Breast epithelium (tissue), 4 donors: ENCODE results near the gene CEP19. TPM values are rescaled to one million over a fixed set of nuclear protein-coding genes. Genes with fewer than 3 reads are reported as not detected.

Source experiments
- DNase-seq, 2 donors: peaks; one replicate each; pipeline ENCODE4 v3.0.0-alpha.2; 2019; ENCODE audit warnings: low spot score in 2 of 2
- H3K27ac ChIP-seq, 2 donors: fragments of 200-600 bp; sonication (generic) in 1 of 2; one replicate each; pipeline ENCODE4 v1.5.1; 2016 to 2019; ENCODE audit warnings: mild to moderate bottlenecking in 1 of 2
- H3K27me3 ChIP-seq, 2 donors: fragments of 200-600 bp; sonication (generic) in 1 of 2; one replicate each; pipeline versions ENCODE4 v1.5.1 to v1.6.0; 2017 to 2019; ENCODE audit warnings: control low read depth in 1 of 2, mild to moderate bottlenecking in 1 of 2
- H3K36me3 ChIP-seq: fragments of 200-600 bp; one replicate; pipeline ENCODE4 v1.5.1; 2019
- H3K4me1 ChIP-seq, 2 donors: fragments of 200-600 bp; sonication (generic); one replicate each; pipeline ENCODE4 v1.5.1; 2016 to 2019; ENCODE audit warnings: control low read depth in 1 of 2
- H3K4me3 ChIP-seq, 3 donors: fragments of 200-600 bp; sonication (generic); 1 replicate in 2 of 3; 2 replicates in 1 of 3; pipeline ENCODE4 v1.5.1; 2016 to 2019; ENCODE audit warnings: mild to moderate bottlenecking in 3 of 3, moderate library complexity in 2 of 3
- H3K9me3 ChIP-seq, 2 donors: fragments of 200-600 bp; sonication (generic) in 1 of 2; one replicate each; pipeline ENCODE4 v1.5.1; 2016 to 2019; ENCODE audit warnings: control low read depth in 1 of 2
- CTCF ChIP-seq, 3 donors: fragments of 450-650 bp; IDR thresholded peaks; one replicate each; pipeline ENCODE4 v1.5.1; 2016 to 2017; ENCODE audit warnings: antibody characterized with exemption in 3 of 3, mild to moderate bottlenecking in 3 of 3, moderate library complexity in 3 of 3
- POLR2A ChIP-seq: fragments of 450-650 bp; IDR thresholded peaks from one replicate; pipeline ENCODE4 v1.6.1; 2016; ENCODE audit warnings: antibody characterized with exemption, mild to moderate bottlenecking, moderate library complexity
- POLR2AphosphoS5 ChIP-seq, 3 donors: sonication (generic); formaldehyde crosslinking; IDR thresholded peaks; one replicate each; pipeline ENCODE4 v1.6.1; 2017; ENCODE audit warnings: antibody characterized with exemption in 3 of 3
- intact Hi-C: fragments of 100-400 bp; cut with DNase I; formaldehyde crosslinking; loops from one replicate; pipeline ENCODE4 v1.15.1; 2023; ENCODE audit warnings: low total_unique reads
- total RNA-seq, 3 donors: library from RNA; depleted of rRNA; stranded (reverse); fragments of >200 nt; gene quantifications; one replicate each; pipeline ENCODE4 v1.1.0, GENCODE V29; 2016

Gene CEP19
- total RNA-seq, 3 donors from 2014 or later = 2.1 to 2.6 (median 2.5) TPM

GRCh38 chr3:196662711-196663571 is 49.1 kb downstream of the CEP19 start:
- Histone ChIP-seq H3K9me3 (no peaks in the 10 kb centered on the region), H3K4me3 (no peak overlapping the region), H3K27ac (no peak overlapping the region), H3K4me1 (no peaks in the 10 kb centered on the region), H3K27me3 (no peaks in the 10 kb centered on the region), H3K36me3 (no peaks in the 10 kb centered on the region)
- no peak for TF ChIP-seq POLR2A
- peak in 1 of 2 donors; percentile 27 for DNase-seq
- intact Hi-C loops = no loop called here

GRCh38 chr3:196662033-196662432 is 50.0 kb downstream of the CEP19 start:
- Histone ChIP-seq H3K4me3 (no peak overlapping the region), H3K36me3 (no peaks in the 10 kb centered on the region), H3K27me3 (no peaks in the 10 kb centered on the region), H3K4me1 (no peaks in the 10 kb centered on the region), H3K27ac (no peak overlapping the region), H3K9me3 (no peaks in the 10 kb centered on the region)
- intact Hi-C loops = no loop called here
- peak in 1 of 2 donors; percentile 20 for DNase-seq
- TF ChIP-seq POLR2AphosphoS5 (IDR thresholded peaks at IDR 0.05) (no peak), POLR2A (no peak), CTCF (IDR thresholded peaks at IDR 0.05) (no peak)

GRCh38 chr3:196661400-196661799 is 50.6 kb downstream of the CEP19 start:
- no peak overlapping the region for H3K4me3 ChIP-seq
- TF ChIP-seq CTCF (IDR thresholded peaks at IDR 0.05) (no peak), POLR2AphosphoS5 (IDR thresholded peaks at IDR 0.05) (no peak), POLR2A (no peak)
- H3K9me3 ChIP-seq = no peaks in the 10 kb centered on the region
- no peaks in the 10 kb centered on the region for H3K36me3 ChIP-seq
- no peaks in the 10 kb centered on the region for H3K4me1 ChIP-seq
- intact Hi-C loops = no loop called here
- H3K27me3 ChIP-seq = no peaks in the 10 kb centered on the region
- no peak overlapping the region for H3K27ac ChIP-seq
- DNase-seq = peak in 1 of 2 donors; percentile 48

GRCh38 chr3:196660381-196661166 is 51.5 kb downstream of the CEP19 start:
- Histone ChIP-seq H3K4me3 (peak overlapping the region in 1 of 3 donors; percentile 29), H3K27ac (no peak overlapping the region), H3K4me1 (no peaks in the 10 kb centered on the region), H3K9me3 (no peaks in the 10 kb centered on the region), H3K36me3 (no peaks in the 10 kb centered on the region), H3K27me3 (no peaks in the 10 kb centered on the region)
- TF ChIP-seq POLR2A (no peak), POLR2AphosphoS5 (IDR thresholded peaks at IDR 0.05) (no peak)
- no peak for DNase-seq
- intact Hi-C loops = no loop called here

- Histone ChIP-seq H3K4me1 (no peaks in the 10 kb centered on the region), H3K27ac (no peak overlapping the region), H3K36me3 (no peaks in the 10 kb centered on the region), H3K4me3 (no peak overlapping the region), H3K27me3 (no peaks in the 10 kb centered on the region), H3K9me3 (no peaks in the 10 kb centered on the region)
- intact Hi-C loops = no loop called here
- TF ChIP-seq POLR2A (no peak), POLR2AphosphoS5 (IDR thresholded peaks at IDR 0.05) (no peak)
- DNase-seq = no peak
These were observed 52.1 kb downstream of the CEP19 start for GRCh38 chr3:196659901-196660351.

Other genes starting within 250 kb of the CEP19 start
- gene RNF168, start 208.5 kb downstream of the CEP19 start, total RNA-seq = 10 to 100 TPM; 22.9 to 24.8 (median 24.3) TPM
- not detected for gene SMCO1, start 196.9 kb downstream of the CEP19 start, total RNA-seq
- 1 to 10 TPM; 4.9 to 8.2 (median 6.1) TPM for gene WDR53, start 143.7 kb downstream of the CEP19 start, total RNA-seq
- 1 to 10 TPM; 5.6 to 7.6 (median 7.5) TPM for gene FBXO45, start 143.6 kb downstream of the CEP19 start, total RNA-seq
- gene NRROS, start 72.6 kb downstream of the CEP19 start, total RNA-seq = 10 to 100 TPM in 1 of 3 donors, 1 to 10 TPM in 2; 3.2 to 13.9 (median 4.3) TPM
- 10 to 100 TPM; 22.5 to 34.4 (median 28.2) TPM for gene PIGX, start 127 bp upstream of the CEP19 start, total RNA-seq
- 10 to 100 TPM; 42.3 to 71.2 (median 50.5) TPM for gene PAK2, start 27.6 kb upstream of the CEP19 start, total RNA-seq
- gene SENP5, start 155.7 kb upstream of the CEP19 start, total RNA-seq = 10 to 100 TPM; 40.3 to 50.9 (median 40.5) TPM
- 10 to 100 TPM; 40.8 to 44.9 (median 42.6) TPM for gene NCBP2, start 230.3 kb upstream of the CEP19 start, total RNA-seq